HepG2 (cell line): ENCODE results near the gene TMEM95.

Experiments
- CHCHD3 ChIP-seq: sonication (generic); formaldehyde crosslinking; IDR thresholded peaks from 2 replicates; pipeline ENCODE4 v1.8.0; 2022; ENCODE audit warnings: mild to moderate bottlenecking, missing genetic modification reagents, moderate library complexity
- ETV5 ChIP-seq: IDR thresholded peaks from 2 replicates; pipeline ENCODE4 v1.6.1; 2018; ENCODE audit warnings: missing biosample characterization, missing genetic modification reagents, inconsistent platforms, borderline replicate concordance
- GATAD2A ChIP-seq: IDR thresholded peaks from 2 replicates; pipeline ENCODE4 v1.6.1; 2016
- MIER2 ChIP-seq: IDR thresholded peaks from 2 replicates; pipeline ENCODE4 v1.6.1; 2016; ENCODE audit warnings: missing biosample characterization, missing genetic modification reagents
- MTA3 ChIP-seq: sonication (generic); formaldehyde crosslinking; IDR thresholded peaks from 2 replicates; pipeline ENCODE4 v1.4.0; 2020; ENCODE audit warnings: missing genetic modification reagents
- NFRKB ChIP-seq: fragments of 450-650 bp; IDR thresholded peaks from 2 replicates; pipeline ENCODE4 v1.6.1; 2017
- POLR2AphosphoS5 ChIP-seq: IDR thresholded peaks from 2 replicates; pipeline ENCODE4 v1.6.1; 2012; ENCODE audit warnings: low read depth, low read length
- SIN3A ChIP-seq: IDR thresholded peaks from 2 replicates; pipeline ENCODE4 v1.6.1; 2011; ENCODE audit warnings: low read depth, mild to moderate bottlenecking, control low read depth, low read length, borderline replicate concordance
- SIN3B ChIP-seq: fragments of 150-350 bp; IDR thresholded peaks from 2 replicates; pipeline ENCODE4 v1.6.1; 2014; ENCODE audit warnings: low read length
- ZNF24 ChIP-seq: fragments of 450-650 bp; IDR thresholded peaks from 2 replicates; pipeline ENCODE4 v1.6.1; 2017; ENCODE audit warnings: antibody characterized with exemption, mild to moderate bottlenecking
- ZNF841 ChIP-seq: sonication (generic); formaldehyde crosslinking; IDR thresholded peaks from 2 replicates; pipeline ENCODE4 v1.8.1; 2023; ENCODE audit warnings: missing genetic modification reagents, borderline replicate concordance
- ZSCAN29 ChIP-seq: sonication (generic); formaldehyde crosslinking; conservative IDR thresholded peaks from 2 replicates; pipeline ENCODE4 v1.4.0; 2020; ENCODE audit warnings: mild to moderate bottlenecking, missing genetic modification reagents
- TF ChIP-seq, protein P1 (sequence below): sonication (generic); formaldehyde crosslinking; IDR thresholded peaks from 2 replicates; pipeline ENCODE4 v1.8.0; 2022; ENCODE audit warnings: low read depth, missing genetic modification reagents

DNA sequence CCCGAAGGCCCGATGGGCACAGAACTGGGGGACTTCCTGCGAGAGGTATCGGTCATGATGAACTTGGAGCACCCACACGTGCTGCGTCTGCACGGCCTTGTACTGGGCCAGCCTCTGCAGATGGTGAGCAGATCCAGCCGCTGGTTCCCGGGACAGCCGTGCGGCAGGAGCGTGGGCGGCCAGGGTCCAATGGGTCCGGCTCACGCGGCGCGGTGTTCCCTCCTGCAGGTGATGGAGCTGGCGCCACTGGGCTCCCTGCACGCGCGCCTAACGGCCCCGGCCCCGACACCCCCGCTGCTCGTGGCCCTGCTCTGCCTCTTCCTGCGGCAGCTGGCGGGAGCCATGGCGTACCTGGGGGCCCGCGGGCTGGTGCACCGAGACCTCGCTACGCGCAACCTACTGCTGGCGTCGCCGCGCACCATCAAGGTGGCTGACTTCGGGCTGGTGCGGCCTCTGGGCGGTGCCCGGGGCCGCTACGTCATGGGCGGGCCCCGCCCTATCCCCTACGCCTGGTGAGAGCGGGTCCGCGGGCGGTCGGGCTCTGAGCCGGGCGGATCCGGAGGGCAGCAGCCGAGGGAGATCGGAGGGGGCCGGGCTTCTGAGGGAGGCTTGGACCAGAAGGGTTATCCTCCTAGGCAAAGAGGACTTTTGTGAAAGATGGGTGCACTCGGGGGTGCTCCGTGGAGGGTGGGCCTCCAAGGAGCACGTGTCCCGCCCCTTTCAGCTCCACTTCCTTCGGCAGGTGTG is 29.0 kb downstream of the TMEM95 start:
- TF ChIP-seq ZNF841 (CRISPR knock-in tag) (no peak), NFRKB (no peak), ZNF24 (no peak), MTA3 (CRISPR knock-in tag) (no peak), CHCHD3 (CRISPR knock-in tag) (no peak), GATAD2A (CRISPR knock-in tag) (no peak), SIN3B (no peak), SIN3A (no peak), POLR2AphosphoS5 (no peak), ZSCAN29 (CRISPR knock-in tag) (no peak), ETV5 (CRISPR knock-in tag) (no peak), MIER2 (CRISPR knock-in tag) (no peak)
- TF ChIP-seq, protein P1, sequence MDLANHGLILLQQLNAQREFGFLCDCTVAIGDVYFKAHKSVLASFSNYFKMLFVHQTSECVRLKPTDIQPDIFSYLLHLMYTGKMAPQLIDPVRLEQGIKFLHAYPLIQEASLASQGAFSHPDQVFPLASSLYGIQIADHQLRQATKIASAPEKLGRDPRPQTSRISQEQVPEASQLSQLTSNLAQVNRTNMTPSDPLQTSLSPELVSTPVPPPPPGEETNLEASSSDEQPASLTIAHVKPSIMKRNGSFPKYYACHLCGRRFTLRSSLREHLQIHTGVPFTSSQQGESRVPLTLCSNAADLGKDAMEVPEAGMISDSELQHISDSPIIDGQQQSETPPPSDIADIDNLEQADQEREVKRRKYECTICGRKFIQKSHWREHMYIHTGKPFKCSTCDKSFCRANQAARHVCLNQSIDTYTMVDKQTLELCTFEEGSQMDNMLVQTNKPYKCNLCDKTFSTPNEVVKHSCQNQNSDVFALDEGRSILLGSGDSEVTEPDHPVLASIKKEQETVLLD (CRISPR knock-in tag) = no peak
